Measurements from ENCODE around the gene FFAR3.

FFAR3 gene

GRCh38 chr19:35330475-35330874 lies 27.8 kb upstream of the FFAR3 start:
- no peak for DNase-seq (ENCODE audit: low read depth in 2 of 2)

DNA sequence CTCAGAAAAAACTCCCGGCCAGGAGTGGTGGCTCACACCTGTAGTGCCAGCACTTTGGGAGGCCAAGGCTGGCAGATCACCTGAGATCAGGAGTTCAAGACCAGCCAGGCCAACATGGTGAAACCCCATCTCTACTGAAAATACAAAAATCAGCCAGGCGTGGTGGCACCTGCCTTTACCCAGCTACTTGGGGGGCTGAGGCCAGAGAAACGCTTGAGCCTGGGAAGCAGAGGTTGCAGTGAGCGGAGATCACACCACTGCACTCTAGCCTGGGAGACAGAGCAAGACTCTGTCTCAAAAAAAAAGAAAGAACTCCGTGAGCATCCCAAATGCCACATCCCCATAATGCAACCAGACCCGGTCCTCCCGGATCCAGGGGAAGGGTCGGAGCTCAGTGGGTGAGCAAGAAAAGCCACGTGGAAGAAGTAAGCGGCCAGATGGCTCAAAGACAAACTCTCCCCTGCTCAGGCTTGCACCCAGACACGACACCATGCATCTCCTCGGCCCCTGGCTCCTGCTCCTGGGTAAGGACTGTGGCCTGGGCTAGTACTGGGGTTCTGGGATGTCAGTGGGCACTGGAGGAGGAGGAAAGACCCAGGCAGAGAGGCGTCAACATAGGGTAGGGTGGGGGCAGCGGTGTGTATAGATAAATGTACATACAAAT lies 26.6 kb upstream of the FFAR3 start:
- DNase-seq (ENCODE audit: low read depth in 2 of 2) = no peak

DNA sequence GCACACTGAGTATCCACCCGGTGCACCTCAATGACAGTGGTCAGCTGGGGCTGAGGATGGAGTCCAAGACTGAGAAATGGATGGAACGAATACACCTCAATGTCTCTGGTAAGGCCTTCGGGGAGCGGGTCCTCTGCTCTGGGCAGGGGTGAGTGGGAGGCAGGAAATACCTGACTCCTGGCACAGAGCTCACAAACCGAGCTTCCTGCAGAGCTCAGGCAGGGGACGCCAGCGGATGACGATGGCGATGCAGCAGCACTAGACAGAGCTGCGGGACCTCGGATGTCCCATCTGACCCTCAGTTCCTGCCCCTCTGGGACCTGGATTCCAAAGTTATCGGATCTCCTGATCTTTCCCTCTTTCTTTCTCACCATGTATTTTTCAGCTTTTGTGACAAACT lies 25.4 kb upstream of the FFAR3 start:
- no peak for DNase-seq (ENCODE audit: low read depth in 2 of 2)

DNA sequence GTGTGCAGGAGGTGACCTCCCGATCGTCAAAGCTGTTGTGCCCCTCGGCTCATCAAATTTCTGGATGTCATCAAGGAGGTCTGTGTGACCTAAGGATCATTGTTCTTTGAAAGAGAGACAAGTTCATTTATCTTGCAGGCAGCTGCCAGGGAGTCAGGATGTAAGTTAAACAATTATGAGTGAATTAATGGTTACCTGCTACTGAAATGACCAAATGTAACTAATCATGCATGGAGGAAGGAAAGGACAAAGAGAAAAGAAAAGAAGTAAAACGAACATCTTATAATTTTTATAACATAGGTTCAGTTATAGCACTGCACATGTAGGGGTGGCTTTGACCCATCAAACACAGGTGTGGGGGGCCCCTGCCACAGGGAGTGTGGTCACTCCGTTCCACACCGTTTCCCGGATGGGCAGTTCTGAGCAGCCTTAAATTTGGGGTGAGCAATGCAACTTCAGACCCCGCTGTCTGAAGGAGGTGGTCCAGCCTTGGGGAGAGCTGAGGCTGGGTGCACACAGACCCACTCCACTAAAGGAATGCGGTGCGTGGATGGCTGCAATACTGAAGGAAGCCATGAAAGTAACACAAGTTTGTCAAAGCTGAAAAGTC lies 24.0 kb upstream of the FFAR3 start:
- no peak for DNase-seq (ENCODE audit: low read depth in 2 of 2)

DNA sequence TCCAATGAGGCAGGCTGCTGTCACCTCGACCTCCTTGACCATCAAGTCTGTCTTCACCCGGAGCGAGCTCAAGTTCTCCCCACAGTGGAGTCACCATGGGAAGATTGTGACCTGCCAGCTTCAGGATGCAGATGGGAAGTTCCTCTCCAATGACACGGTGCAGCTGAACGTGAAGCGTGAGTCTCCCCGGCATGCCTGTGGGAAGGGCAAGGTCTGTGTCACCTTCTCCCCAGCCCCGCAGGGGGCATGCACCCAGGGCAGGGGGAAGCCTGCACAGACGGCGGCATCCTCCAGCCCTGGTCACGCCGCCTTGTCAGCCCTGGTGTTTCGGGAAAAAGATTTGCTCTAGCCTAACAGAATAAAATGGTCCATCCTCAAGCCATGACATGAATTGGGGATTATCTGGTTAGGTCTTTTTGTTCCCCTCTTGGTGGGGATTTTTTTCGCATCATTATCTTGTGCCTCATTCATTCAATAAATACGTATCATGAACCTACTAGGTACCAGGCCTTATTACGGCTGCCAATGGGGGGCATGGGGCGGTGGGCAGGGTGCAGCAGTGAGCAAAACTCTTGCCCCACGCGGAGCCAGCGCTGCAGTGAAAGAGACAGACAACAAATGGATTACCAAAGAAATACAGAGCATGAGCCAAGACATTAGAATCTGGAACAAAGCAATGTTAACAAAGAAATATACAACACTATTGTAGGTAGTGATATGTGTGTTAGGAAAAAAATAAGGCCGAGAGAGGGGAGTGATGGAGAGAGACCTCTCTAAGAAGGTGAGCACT lies 21.9 kb upstream of the FFAR3 start:
- DNase-seq (ENCODE audit: low read depth in 2 of 2) = no peak

- DNase-seq (ENCODE audit: low read depth in 2 of 2) = no peak
Observed at GRCh38 chr19:35337097-35337983, 20.9 kb upstream of the FFAR3 start.

DNA sequence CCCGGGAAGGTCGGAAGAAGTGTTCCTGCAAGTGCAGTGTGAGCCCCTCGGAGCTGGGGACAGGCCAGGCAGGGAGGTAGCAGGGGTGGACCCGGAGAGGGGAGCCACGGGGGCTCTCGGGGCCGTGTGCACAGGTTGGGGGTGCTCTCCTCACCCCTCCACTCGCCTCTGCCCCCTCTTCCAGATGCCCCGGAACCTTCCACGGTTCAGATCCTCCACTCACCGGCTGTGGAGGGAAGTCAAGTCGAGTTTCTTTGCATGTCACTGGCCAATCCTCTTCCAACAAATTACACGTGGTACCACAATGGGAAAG lies 20.3 kb upstream of the FFAR3 start:
- no peak for DNase-seq (ENCODE audit: low read depth in 2 of 2)

DNA sequence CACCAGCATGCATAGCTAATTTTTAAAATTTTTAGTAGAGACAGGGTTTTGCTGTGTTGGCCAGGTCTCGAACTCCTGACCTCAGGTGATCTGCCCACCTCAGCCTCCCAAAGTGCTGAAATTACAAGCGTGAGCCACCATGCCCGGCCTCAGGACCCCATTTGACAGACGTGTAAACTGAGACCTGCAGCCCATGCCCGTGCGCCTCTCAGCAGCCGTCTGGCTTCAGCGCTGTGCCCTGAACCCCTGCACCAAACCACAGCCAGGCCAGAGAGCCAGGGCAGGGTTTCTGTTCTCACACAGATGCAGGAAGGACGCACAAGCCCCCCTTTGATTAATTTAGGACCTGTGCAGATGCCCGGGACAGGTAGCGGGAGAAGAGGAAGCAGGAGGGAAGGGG lies 17.8 kb upstream of the FFAR3 start:
- DNase-seq (ENCODE audit: low read depth in 2 of 2) = no peak

DNA sequence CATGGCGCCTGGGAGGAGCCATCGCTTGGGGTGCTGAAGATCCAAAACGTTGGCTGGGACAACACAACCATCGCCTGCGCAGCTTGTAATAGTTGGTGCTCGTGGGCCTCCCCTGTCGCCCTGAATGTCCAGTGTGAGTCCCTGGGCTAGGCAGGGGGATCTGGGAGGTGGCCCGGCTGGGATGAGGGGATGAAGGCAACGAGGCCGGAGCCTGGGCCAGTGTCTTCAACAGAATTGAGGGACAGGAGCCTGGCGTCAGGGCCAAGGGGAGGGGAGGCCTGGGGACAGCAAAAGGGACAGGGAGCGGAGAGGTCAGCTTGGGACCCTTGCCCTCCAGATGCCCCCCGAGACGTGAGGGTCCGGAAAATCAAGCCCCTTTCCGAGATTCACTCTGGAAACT lies 17.3 kb upstream of the FFAR3 start:
- no peak for DNase-seq (ENCODE audit: low read depth in 2 of 2)

GRCh38 chr19:35341565-35342225 lies 16.6 kb upstream of the FFAR3 start:
- no peak for DNase-seq (ENCODE audit: low read depth in 2 of 2)

GRCh38 chr19:35342430-35342829 lies 15.8 kb upstream of the FFAR3 start:
- no peak for DNase-seq (ENCODE audit: low read depth in 2 of 2)

DNA sequence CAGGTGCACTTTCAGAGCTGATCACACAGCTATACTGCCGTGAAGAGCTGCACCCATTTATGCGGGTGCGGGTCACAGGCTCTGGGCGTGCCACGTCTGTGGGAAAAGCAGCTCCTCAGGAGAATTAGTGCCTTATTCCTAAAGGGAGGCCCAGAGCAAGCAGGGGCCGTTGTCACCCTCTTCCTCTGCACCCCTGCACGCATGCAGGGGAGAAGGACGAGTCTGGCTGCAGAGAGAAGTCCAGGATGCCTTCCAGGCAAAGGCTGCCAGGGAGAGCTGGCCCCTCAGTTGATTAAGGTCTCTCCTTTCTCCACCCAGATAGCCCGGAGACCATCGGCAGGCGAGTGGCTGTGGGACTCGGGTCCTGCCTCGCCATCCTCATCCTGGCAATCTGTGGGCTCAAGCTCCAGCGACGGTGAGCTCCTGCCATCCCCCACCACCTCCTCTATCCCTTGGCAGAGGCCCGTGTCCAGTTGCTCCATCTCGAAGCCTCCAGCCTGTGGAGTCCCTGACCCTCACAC lies 13.7 kb upstream of the FFAR3 start:
- DNase-seq (ENCODE audit: low read depth in 2 of 2) = no peak

DNA sequence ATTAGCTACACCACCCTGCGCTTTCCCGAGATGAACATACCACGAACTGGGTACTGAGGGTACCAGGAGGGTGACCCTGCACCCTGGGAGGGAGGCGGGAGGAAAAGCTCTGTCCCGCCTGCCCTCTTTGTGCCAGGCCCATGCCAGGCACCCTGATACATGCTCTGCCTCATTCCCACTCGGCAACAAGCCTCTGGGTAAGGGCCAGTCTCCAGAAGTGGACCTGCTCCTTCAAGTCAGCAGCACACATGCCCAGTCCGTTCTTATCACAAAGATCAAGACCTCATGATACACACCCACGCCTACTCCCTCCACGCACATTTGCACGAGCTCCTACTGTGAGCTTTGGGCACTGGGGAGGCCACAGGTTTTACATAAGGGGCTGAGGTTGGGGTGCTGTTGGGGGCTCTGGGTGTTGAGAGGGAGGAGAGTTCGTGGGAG lies 12.6 kb upstream of the FFAR3 start:
- DNase-seq (ENCODE audit: low read depth in 2 of 2) = no peak

- peak; percentile 63 to 67 for DNase-seq (ENCODE audit: low read depth in 2 of 2)
Observed at GRCh38 chr19:35346193-35347052, 11.8 kb upstream of the FFAR3 start.

DNA sequence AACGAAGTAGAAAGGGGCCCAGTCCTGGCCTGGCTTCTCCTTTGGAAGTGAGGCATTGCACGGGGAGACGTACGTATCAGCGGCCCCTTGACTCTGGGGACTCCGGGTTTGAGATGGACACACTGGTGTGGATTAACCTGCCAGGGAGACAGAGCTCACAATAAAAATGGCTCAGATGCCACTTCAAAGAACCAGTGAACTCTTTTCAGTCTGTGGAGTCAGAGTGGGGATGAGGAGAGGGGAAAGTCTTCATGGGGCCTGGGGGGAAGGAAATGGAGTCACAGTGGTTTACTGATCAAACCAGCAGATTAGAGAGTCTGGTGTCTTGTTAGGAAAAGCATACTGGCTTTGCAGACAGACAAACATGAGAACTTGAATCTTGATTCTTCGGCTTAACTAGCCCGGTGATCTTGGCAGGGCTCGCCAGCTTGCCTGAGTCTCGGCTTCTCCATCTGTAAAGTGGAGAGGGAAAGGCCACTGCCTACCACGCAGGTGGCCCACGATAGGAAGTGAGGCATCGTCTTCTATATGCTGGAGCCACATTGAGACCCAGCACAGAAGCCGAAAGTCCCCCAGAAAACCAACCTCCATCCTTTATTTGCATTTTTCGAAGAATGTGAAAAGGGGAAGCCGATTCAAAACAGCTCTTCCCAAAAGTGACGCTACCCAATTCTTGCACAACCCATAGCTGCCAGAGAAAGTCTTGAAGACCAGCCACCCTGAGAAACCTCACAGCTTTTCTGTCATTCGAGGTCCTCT lies 10.9 kb upstream of the FFAR3 start, which contains the start of gene FFAR1:
Gene FFAR1, plus strand, starts transcription at position 732 of the 759 bp plus-strand sequence. CDS start 3,650 bp downstream, outside the sequence.
- peak; percentile 17 to 23 for DNase-seq (ENCODE audit: low read depth in 2 of 2)

DNA sequence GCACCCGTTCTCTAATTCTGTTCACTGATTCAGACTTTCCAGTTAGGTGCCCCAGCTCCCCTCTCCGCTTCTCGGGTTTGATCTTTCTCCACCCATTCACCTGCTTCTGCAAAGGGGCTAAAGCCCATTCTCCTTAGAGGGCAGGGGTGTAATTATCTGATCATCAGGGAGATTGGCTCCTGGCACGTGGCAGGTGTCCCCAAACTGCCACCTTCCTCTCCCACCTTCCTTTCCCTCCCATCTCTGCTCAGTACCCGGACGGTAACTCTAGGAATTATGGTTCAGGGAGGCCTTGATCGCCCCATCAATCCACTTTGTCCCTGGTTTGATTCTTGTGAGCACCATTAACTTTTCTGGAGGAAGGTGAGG lies 10.3 kb upstream of the FFAR3 start:
- no peak for DNase-seq (ENCODE audit: low read depth in 2 of 2)

- no peak for DNase-seq (ENCODE audit: low read depth in 2 of 2)
Observed at GRCh38 chr19:35348911-35349611, 9.2 kb upstream of the FFAR3 start.

DNA sequence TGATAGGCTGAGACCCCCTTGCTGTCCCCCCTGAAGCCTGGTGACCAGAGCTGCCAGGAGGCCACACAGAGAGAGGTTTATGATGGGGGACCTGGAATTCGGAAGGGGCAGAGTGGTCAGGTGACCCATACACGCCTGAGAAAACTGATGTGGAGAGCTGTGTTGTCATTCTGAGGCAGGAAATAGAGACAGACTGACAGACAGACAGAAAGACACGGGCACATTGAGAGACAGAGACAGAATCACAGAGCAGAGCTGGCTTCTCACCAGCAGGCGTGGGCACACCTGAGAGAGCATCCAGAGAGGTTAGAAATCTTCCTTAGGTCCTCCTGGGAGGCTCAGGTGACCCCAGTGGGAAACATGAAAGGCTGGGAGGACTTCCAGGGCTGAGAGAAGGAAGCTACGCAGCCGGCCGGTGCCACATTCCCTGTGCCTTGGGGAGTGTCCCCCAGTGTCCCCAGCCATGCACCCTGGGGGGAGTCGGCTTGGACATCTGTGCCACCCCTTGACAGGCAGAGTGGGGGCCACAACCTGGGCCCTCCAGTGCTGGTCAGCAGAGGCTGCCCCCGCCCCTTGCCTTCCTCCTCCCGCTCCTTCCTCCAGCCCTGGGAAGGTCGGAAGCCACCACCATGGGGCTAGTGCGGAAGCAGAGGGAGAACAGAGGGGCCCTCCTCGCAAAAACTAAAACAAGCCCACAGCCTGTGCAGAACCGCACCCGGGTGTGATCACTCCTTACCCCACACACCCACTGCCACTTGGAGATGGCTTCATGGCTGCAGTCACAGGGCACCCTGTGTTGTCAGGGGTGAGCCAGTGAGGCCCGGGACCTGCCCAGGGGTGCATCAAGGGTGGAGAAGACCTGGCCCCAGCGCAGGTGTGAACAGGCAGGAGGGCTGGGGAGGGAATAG lies 8.4 kb upstream of the FFAR3 start:
- DNase-seq (ENCODE audit: low read depth in 2 of 2) = no peak

Data from stimulated activated CD8-positive, alpha-beta memory T cell treated with anti-CD3 and anti-CD28 coated beads, Interleukin-7, amount 100 ng/mL, for 4 hours (primary cell).